Karpas-422 (cell line): ENCODE measurements around the gene MRPL20. TPM values are rescaled to one million over a fixed set of nuclear protein-coding genes. Genes with fewer than 3 reads are reported as not detected.
"Not testable (repeated sequence)": the region's sequence is repeated elsewhere in the genome, so short reads cannot be mapped to it uniquely, and the experiment has no call there.

Source experiments
- DNase-seq: peaks from one replicate; pipeline ENCODE4 v3.0.0-alpha.2; 2015
- H2AFZ ChIP-seq: fragments of 200-600 bp; sonication (generic); 2 replicates; pipeline ENCODE4 v1.6.1; 2014; ENCODE audit warnings: antibody characterized with exemption, low read length, mixed read lengths
- H3K27ac ChIP-seq: fragments of 200-600 bp; sonication (generic); 2 replicates; pipeline ENCODE4 v1.5.1; 2014; ENCODE audit warnings: mild to moderate bottlenecking, low read length, moderate library complexity
- H3K27me3 ChIP-seq: fragments of 200-600 bp; sonication (generic); 2 replicates; pipeline ENCODE4 v1.6.1; 2014; ENCODE audit warnings: low read length, mixed read lengths
- H3K36me3 ChIP-seq: fragments of 200-600 bp; sonication (generic); 2 replicates; pipeline ENCODE4 v1.6.1; 2014; ENCODE audit warnings: low read length, mixed read lengths; ENCODE audit not compliant: insufficient read depth
- H3K4me1 ChIP-seq: fragments of 200-600 bp; sonication (generic); 2 replicates; pipeline ENCODE4 v1.6.1; 2014; ENCODE audit warnings: mild to moderate bottlenecking, low read length, mixed read lengths
- H3K4me2 ChIP-seq: fragments of 200-600 bp; sonication (generic); 2 replicates; pipeline ENCODE4 v1.6.1; 2014; ENCODE audit warnings: low read length, low read depth, mild to moderate bottlenecking; ENCODE audit not compliant: poor library complexity, severe bottlenecking
- H3K4me3 ChIP-seq: fragments of 200-600 bp; sonication (generic); 2 replicates; pipeline ENCODE4 v1.5.1; 2014; ENCODE audit warnings: mild to moderate bottlenecking, antibody characterized with exemption, low read length, mixed read lengths
- H3K79me2 ChIP-seq: fragments of 200-600 bp; sonication (generic); 2 replicates; pipeline ENCODE4 v1.6.1; 2014; ENCODE audit warnings: mild to moderate bottlenecking, low read length, mixed read lengths
- H3K9ac ChIP-seq: fragments of 200-600 bp; sonication (generic); 2 replicates; pipeline ENCODE4 v1.6.0; 2014; ENCODE audit warnings: low read length
- H3K9me2 ChIP-seq: fragments of 200-600 bp; sonication (generic), shearing (Covaris generic); replicated peaks from 2 replicates; pipeline ENCODE4 v1.6.0; 2014; ENCODE audit warnings: mild to moderate bottlenecking, low read length, moderate library complexity; ENCODE audit not compliant: insufficient read depth
- H3K9me3 ChIP-seq: fragments of 300-700, 200-600 bp; sonication (generic); 2 replicates; pipeline ENCODE4 v1.6.1; 2014; ENCODE audit warnings: low read length, mixed read lengths
- H4K20me1 ChIP-seq: fragments of 200-600 bp; sonication (generic); 2 replicates; pipeline ENCODE4 v1.6.1; 2014; ENCODE audit warnings: mild to moderate bottlenecking, antibody characterized with exemption, low read length, low read depth; ENCODE audit not compliant: insufficient read depth
- total RNA-seq: library from RNA; depleted of rRNA; stranded (reverse); fragments of >200 nt; shearing (Covaris generic); gene quantifications from 2 replicates; pipeline ENCODE4 v1.2.3, GENCODE V29; 2014; ENCODE audit warnings: low replicate concordance

Gene MRPL20
- total RNA-seq, 1 experiment from 2014 or later, result 136 TPM

- H3K4me1 ChIP-seq, result peaks cover 35% of the 10 kb centered on the region
These were observed 33.1 kb downstream of the MRPL20 start for GRCh38 chr1:1373815-1374588.

GRCh38 chr1:1373051-1373814 lies 33.9 kb downstream of the MRPL20 start:
- Histone ChIP-seq H3K27ac (no peak overlapping the region), H4K20me1 (0 out of 2 replicates have a peak, but pooled peaks cover 6% of the 10 kb centered on the region), H3K79me2 (peaks cover 29% of the 10 kb centered on the region), H2AFZ (no peak overlapping the region), H3K9me2 (no peaks in the 10 kb centered on the region), H3K4me2 (peak overlapping the region; percentile 87), H3K4me3 (peak overlapping the region; percentile 95; the same call in 1 of the 2 replicates), H3K4me1 (peaks cover 35% of the 10 kb centered on the region), H3K9ac (peak overlapping the region; percentile 92), H3K27me3 (no peaks in the 10 kb centered on the region), H3K9me3 (no peaks in the 10 kb centered on the region), H3K36me3 (0 out of 2 replicates have a peak, but pooled peaks cover 6% of the 10 kb centered on the region)
- DNase-seq, result no peak

More at GRCh38 chr1:1373815-1374588, 33.1 kb downstream of the MRPL20 start:
- Histone ChIP-seq H3K9me2 (no peaks in the 10 kb centered on the region), H4K20me1 (0 out of 2 replicates have a peak, but pooled peaks cover 6% of the 10 kb centered on the region), H2AFZ (no peak overlapping the region), H3K4me3 (peak overlapping the region; percentile 95), H3K9me3 (no peaks in the 10 kb centered on the region), H3K36me3 (0 out of 2 replicates have a peak, but pooled peaks cover 6% of the 10 kb centered on the region), H3K9ac (peak overlapping the region; percentile 92), H3K27me3 (no peaks in the 10 kb centered on the region), H3K4me2 (peak overlapping the region; percentile 87), H3K27ac (no peak overlapping the region; the same call in 1 of the 2 replicates), H3K79me2 (peaks cover 29% of the 10 kb centered on the region)
- DNase-seq, result no peak

- no peak overlapping the region; the same call in 1 of the 2 replicates for H3K4me3 ChIP-seq
- H3K9ac ChIP-seq, result peak overlapping the region; percentile 48
- peak; percentile 90 for DNase-seq
- no peak overlapping the region for H3K27ac ChIP-seq
- H3K4me1 ChIP-seq, result peaks cover 35% of the 10 kb centered on the region
- 0 out of 2 replicates have a peak, but pooled peaks cover 6% of the 10 kb centered on the region for H3K36me3 ChIP-seq
- H3K9me3 ChIP-seq, result peaks cover 4% of the 10 kb centered on the region
- H2AFZ ChIP-seq, result no peak overlapping the region
- 0 out of 2 replicates have a peak, but pooled peaks cover 6% of the 10 kb centered on the region for H4K20me1 ChIP-seq
- H3K27me3 ChIP-seq, result no peaks in the 10 kb centered on the region
- peak overlapping the region; percentile 37 for H3K4me2 ChIP-seq
- H3K79me2 ChIP-seq, result peaks cover 29% of the 10 kb centered on the region
- no peaks in the 10 kb centered on the region for H3K9me2 ChIP-seq
These were observed 35.1 kb downstream of the MRPL20 start for GRCh38 chr1:1371746-1372711.

- no peak overlapping the region for H3K27ac ChIP-seq
- no peak overlapping the region for H2AFZ ChIP-seq
- H3K4me3 ChIP-seq, result no peak overlapping the region; the same call in 1 of the 2 replicates
- no peak for DNase-seq
- no peak overlapping the region for H3K9ac ChIP-seq
- H4K20me1 ChIP-seq, result 0 out of 2 replicates have a peak, but pooled peaks cover 6% of the 10 kb centered on the region
- H3K4me1 ChIP-seq, result peaks cover 33% of the 10 kb centered on the region
- no peaks in the 10 kb centered on the region for H3K9me2 ChIP-seq
- peaks cover 11% of the 10 kb centered on the region for H3K9me3 ChIP-seq
- H3K79me2 ChIP-seq, result peaks cover 29% of the 10 kb centered on the region
- H3K27me3 ChIP-seq, result no peaks in the 10 kb centered on the region
- H3K4me2 ChIP-seq, result no peak overlapping the region
- H3K36me3 ChIP-seq, result 0 out of 2 replicates have a peak, but pooled peaks cover 6% of the 10 kb centered on the region
These were observed 35.7 kb downstream of the MRPL20 start for GRCh38 chr1:1371364-1371745.

- Histone ChIP-seq H3K4me3 (no peak overlapping the region), H2AFZ (no peak overlapping the region), H3K4me2 (no peak overlapping the region), H3K4me1 (peaks cover 27% of the 10 kb centered on the region), H3K9me3 (peaks cover 16% of the 10 kb centered on the region), H4K20me1 (0 out of 2 replicates have a peak, but pooled peaks cover 6% of the 10 kb centered on the region), H3K9me2 (no peaks in the 10 kb centered on the region), H3K36me3 (0 out of 2 replicates have a peak, but pooled peaks cover 4% of the 10 kb centered on the region), H3K9ac (no peak overlapping the region), H3K27me3 (no peaks in the 10 kb centered on the region), H3K79me2 (peaks cover 26% of the 10 kb centered on the region), H3K27ac (no peak overlapping the region)
- no peak for DNase-seq
These were observed 36.3 kb downstream of the MRPL20 start for GRCh38 chr1:1370771-1371300.

- Histone ChIP-seq H3K79me2 (peaks cover 26% of the 10 kb centered on the region), H3K4me1 (peaks cover 27% of the 10 kb centered on the region), H3K9me3 (peaks cover 18% of the 10 kb centered on the region)
- not testable (repeated sequence) for DNase-seq, H4K20me1 ChIP-seq, H2AFZ ChIP-seq, H3K4me2 ChIP-seq, H3K9me2 ChIP-seq, H3K27me3 ChIP-seq, H3K9ac ChIP-seq, H3K4me3 ChIP-seq, H3K36me3 ChIP-seq, H3K27ac ChIP-seq
These were observed 37.0 kb downstream of the MRPL20 start for GRCh38 chr1:1370094-1370493.

GRCh38 chr1:1367315-1367714 lies 39.8 kb downstream of the MRPL20 start:
- H3K4me3 ChIP-seq, result no peak overlapping the region
- H3K27me3 ChIP-seq, result no peaks in the 10 kb centered on the region
- peaks cover 18% of the 10 kb centered on the region for H3K9me3 ChIP-seq
- peaks cover 5% of the 10 kb centered on the region; the same call in 1 of the 2 replicates for H3K79me2 ChIP-seq
- peaks cover 9% of the 10 kb centered on the region for H3K4me1 ChIP-seq
- no peaks in the 10 kb centered on the region for H4K20me1 ChIP-seq
- no peaks in the 10 kb centered on the region for H3K9me2 ChIP-seq
- no peak overlapping the region for H3K27ac ChIP-seq
- no peak overlapping the region for H3K9ac ChIP-seq
- no peak overlapping the region for H3K4me2 ChIP-seq
- H3K36me3 ChIP-seq, result no peaks in the 10 kb centered on the region
- H2AFZ ChIP-seq, result no peak overlapping the region
- no peak for DNase-seq
